Hematopoietic multipotent progenitor cell treated with erythropoietin and hydrocortisone succinate and interleukin-3 and kit ligand, for 4 days (in vitro differentiated cells): Measurements from ENCODE around the gene HLX.
A peak's percentile ranks its signal among the peaks of the same experiment; 100 is the strongest.

Experiments
- DNase-seq: peaks from one replicate; pipeline ENCODE4 v3.0.0-alpha.2; 2015

Gene HLX

GRCh38 chr1:220896092-220896491, 16.8 kb downstream of the HLX start:
- DNase-seq, result no peak

DNA sequence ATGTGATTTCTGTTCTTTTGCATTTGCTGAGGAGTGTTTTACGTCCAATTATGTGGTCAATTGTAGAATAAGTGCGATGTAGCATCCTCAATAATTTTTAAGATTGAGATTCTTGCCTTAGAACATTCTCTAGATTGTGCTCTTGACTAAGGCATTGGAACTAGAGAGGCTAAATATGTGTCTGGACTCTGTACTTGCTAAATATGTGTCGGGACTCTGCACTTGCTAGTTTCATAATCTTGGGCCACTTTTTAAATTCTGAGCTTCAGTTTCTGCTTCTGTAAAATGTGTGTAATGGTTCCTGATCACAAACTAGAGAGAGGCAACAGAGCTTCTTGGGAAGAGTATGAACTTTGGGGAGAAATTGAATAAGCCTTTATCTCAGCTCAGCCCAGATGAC, 21.6 kb downstream of the HLX start:
- DNase-seq, result no peak

GRCh38 chr1:220901881-220902280, 22.6 kb downstream of the HLX start:
- no peak for DNase-seq

GRCh38 chr1:220902916-220903315, 23.7 kb downstream of the HLX start:
- DNase-seq, result no peak

DNA sequence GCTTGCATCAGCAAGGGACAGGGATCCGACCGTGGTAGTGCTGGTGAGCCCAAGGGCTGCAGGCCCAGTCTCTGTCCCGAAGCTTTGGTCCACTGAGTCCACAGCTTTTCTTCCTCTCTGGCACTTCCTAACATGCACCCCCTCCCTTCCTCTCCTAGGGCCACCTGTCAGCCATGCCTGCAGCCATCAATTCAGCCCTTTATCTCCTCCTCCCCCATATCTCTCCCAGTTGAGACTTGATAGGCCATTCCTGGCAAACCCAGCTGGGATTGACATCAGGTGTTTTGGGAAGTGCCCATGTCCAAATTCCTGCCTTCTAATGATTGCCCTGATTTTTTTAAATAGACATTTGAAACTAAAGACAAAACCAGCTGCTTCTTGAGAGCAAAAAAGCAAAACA, 25.6 kb downstream of the HLX start:
- DNase-seq, result no peak

GRCh38 chr1:220905650-220906560, 26.7 kb downstream of the HLX start:
- no peak for DNase-seq

DNA sequence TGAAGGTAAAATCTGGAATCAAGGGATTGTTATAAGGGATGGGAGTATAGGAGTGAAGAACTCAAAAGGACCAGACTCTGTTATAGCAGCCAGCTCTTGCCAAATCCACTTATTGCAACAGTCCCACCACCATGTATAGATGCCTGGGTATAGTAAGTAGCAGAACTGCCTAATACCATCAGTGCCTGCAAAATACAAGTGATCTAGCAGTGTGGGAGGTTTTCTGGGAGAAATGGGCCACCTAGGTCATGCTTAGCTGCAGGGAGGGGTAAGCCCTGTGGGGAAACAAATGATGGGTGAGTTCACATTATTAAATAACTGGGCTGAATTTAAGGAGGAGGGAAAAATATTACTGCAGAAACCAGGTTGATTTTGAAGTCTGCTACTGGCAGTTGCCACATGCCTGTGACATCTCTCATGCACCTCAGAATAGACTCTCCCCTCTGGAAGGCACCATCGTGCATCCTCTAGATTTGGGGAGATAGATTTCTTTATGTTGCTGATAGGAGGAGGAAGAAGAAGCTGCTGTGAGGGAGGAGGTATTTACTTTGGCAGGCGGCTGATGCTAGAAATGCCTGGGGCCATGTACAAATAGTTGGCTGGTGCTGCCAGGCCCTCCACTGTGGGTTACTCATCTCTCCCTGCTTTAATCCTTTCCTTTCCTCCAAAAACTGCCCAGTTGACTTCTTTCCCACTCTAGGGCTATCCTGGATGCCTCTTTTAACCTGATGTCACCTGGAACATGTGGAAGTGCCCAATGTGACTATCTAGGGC, 27.5 kb downstream of the HLX start:
- peak; percentile 17 for DNase-seq

GRCh38 chr1:220908757-220909156, 29.5 kb downstream of the HLX start:
- DNase-seq, result peak; percentile 51

- DNase-seq, result no peak
These were observed 30.8 kb downstream of the HLX start for GRCh38 chr1:220910021-220910420.

DNA sequence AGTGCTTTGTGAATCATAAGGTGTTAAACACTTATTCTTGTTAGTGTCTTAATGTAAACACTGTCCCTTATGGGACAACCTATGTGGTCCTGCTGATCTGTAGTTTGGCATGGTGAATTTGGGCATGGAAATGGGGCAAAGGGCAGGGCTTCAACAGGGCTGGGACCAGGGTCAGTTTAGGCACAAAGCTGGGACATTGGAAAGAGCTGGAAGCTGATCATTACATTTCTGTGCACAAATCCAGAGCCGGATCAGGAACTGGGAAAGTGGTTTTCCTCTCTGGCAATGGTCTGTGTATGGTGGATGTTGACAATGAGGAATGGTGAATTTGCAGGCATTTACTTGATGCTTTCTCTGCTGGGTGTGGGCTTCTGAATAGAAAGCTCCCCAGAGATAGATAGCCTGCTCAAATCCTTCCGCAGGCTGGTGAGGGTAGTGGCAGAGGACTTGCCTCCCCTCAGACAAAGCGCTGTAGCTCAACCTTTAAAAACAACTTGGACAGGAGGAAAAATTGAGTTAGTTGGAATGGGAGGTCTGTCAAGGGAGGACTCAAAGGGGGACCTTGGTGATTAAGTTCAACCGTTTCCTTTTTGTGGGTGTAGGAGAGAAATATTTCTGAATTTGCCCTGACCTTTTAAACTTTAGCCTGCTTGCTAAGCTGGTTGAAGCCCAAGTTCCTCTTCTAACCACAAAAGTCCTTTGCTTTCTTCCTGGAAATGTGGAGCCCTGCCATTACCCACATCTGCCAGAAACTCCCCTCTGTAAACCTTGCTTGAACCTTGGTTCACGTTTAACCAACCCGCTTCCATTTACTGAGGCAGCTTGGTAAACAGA, 35.3 kb downstream of the HLX start:
- DNase-seq, result peak; percentile 67

- DNase-seq, result no peak
These were observed 35.8 kb downstream of the HLX start for GRCh38 chr1:220915117-220915440.

GRCh38 chr1:220915954-220916353, 36.7 kb downstream of the HLX start:
- no peak for DNase-seq

DNA sequence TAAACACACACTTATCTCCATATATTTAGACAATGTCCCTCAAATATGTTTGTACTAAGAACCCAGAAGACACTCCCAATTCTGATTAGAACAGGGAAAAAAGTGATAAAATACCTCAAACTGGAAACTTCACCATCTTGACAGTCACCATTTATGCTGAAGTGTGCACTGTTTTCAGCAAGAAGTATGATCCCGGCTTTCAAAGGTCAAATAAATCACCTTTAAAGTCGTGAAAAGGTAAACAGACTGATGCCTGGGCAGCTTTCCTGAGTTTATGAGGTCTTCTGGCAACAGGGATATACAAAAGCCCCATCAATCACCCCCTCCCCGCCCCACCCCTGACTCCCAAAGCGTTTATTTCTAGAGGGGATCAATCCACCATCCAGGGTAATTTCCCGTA, 37.9 kb downstream of the HLX start:
- DNase-seq, result no peak

- DNase-seq, result no peak
These were observed 38.4 kb downstream of the HLX start for GRCh38 chr1:220917535-220918209.

GRCh38 chr1:220918285-220918951, 39.2 kb downstream of the HLX start:
- DNase-seq, result no peak

GRCh38 chr1:220920967-220921366, 41.7 kb downstream of the HLX start:
- DNase-seq, result no peak

DNA sequence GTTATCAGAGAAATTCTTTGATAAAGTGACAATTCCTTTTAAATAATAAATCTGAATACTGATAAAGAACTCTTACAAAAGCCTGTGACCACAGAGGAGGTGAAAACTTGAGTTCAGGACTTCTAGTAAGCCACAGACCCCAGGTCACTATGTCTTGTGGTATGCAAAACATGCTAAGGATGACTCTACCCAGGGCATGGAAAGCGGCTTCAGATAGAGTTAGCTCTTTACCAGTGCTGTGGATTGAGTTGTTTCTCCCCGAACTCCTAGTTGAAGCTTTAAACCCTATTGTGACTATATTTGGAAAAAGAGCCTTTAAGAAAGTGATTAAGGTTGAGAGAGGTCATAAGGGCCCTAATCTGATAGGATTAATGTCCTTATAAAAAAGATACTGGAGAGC, 42.3 kb downstream of the HLX start:
- DNase-seq, result no peak

- DNase-seq, result peak; percentile 15
These were observed 42.9 kb downstream of the HLX start for GRCh38 chr1:220921971-220922635.

- no peak for DNase-seq
These were observed 43.7 kb downstream of the HLX start for GRCh38 chr1:220922951-220923350.

DNA sequence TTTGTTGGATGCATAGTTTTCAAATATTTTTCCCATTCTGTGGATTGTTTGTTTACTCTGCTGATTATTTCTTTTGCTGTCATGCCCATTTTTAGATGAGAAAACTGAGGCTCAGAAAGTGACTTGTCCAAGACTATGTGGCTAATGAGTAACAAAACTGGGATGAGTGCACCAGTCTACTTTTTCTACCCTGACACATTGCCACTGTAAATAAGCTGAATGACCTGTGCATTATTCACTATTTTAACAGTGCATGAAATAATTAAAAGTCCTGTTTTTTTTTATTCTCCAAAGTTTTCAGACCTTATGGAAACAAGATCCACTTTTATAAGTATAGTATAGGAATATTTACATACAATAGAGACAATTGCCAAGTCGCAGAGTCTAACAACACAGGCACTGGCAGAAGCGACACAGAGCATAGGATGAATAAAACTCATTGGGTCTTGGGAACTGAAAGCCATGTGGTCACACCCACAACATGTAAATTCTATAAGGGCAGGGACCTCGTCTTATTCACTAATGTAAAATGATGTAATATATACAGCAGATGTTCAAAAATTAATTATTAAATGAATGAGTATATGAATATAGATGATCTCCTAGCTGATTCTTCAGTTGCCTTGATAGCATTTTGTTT, 45.2 kb downstream of the HLX start:
- DNase-seq, result no peak

DNA sequence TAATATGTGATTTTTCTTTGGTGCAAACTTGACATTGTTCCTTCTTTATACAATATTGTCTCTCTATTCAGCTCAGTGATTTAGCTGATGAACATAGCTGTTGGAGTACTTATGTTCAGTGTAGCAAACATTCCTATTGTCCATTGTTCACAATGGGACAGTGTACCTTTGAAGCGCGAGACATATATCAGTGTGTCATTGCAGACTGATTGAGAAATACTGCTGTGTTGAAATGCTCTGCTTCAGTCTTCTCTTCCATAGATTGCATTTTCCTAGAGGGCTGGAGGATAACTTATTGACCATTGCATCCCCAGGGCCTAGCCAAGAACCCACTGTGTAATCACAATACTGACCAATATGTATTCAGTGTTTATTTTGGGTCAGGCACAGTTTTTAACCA, 46.5 kb downstream of the HLX start:
- DNase-seq, result no peak
